Type B pancreatic cell (in vitro differentiated cells): Measurements from ENCODE around the gene ASCL1. TPM values are rescaled to one million over a fixed set of nuclear protein-coding genes. Genes with fewer than 3 reads are reported as not detected.

Source experiments
- DNase-seq: peaks from one replicate; pipeline ENCODE4 v3.0.0; 2021; ENCODE audit warnings: mixed read lengths; ENCODE audit not compliant: unreplicated experiment; ENCODE audit errors: extremely low spot score
- H3K27ac Mint-ChIP-seq: 2 replicates; pipeline ENCODE4 v1.8.0; 2021; ENCODE audit warnings: mild to moderate bottlenecking, mixed read lengths
- H3K27me3 Mint-ChIP-seq: 2 replicates; pipeline ENCODE4 v1.8.0; 2021; ENCODE audit warnings: mixed read lengths
- H3K36me3 Mint-ChIP-seq: 2 replicates; pipeline ENCODE4 v1.8.0; 2021; ENCODE audit warnings: mixed read lengths
- H3K4me1 Mint-ChIP-seq: one replicate; pipeline ENCODE4 v1.8.0; 2021; ENCODE audit warnings: mixed read lengths; ENCODE audit not compliant: unreplicated experiment
- H3K4me3 Mint-ChIP-seq: 2 replicates; pipeline ENCODE4 v1.8.0; 2021; ENCODE audit warnings: mild to moderate bottlenecking, mixed read lengths
- H3K9me3 Mint-ChIP-seq: 2 replicates; pipeline ENCODE4 v1.8.0; 2021; ENCODE audit warnings: mixed read lengths
- CTCF ChIP-seq: fragments of 200-600 bp; sonication (generic); conservative IDR thresholded peaks from 2 replicates; pipeline ENCODE4 v1.5.0; 2021; ENCODE audit warnings: antibody characterized with exemption, mild to moderate bottlenecking
- total RNA-seq: library from RNA; stranded (reverse); gene quantifications from 2 replicates; pipeline ENCODE4 v1.2.1, GENCODE V29; 2021; ENCODE audit warnings: low replicate concordance

Gene ASCL1
- total RNA-seq, 1 donor from 2014 or later: 7.5 TPM

DNA sequence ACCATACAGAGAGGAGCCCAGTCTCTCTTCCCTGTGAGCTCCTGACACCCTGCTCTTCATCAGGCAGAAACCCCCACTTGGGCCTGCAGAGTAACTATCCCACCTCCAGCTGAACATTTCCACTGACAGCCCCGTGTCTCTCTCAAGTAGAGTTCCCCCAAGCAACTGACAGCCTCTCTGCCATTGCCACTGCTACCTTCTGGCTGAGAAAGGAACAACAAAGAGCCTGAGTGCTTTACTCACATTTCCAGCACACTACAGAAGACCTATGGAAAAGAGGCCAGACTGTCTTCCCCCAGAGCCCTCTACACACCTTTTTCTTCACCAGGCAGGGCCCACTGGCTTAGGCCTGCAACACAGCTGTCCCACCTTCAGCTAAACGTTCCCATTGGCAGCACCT, 18.4 kb upstream of the ASCL1 start:
- Mint-ChIP-seq H3K9me3 (no peaks in the 10 kb centered on the region), H3K36me3 (no peaks in the 10 kb centered on the region), H3K4me3 (no peak overlapping the region), H3K4me1 (no peaks in the 10 kb centered on the region), H3K27me3 (peaks cover 39% of the 10 kb centered on the region), H3K27ac (no peak overlapping the region)
- no peak for DNase-seq
- no peak for TF ChIP-seq CTCF

DNA sequence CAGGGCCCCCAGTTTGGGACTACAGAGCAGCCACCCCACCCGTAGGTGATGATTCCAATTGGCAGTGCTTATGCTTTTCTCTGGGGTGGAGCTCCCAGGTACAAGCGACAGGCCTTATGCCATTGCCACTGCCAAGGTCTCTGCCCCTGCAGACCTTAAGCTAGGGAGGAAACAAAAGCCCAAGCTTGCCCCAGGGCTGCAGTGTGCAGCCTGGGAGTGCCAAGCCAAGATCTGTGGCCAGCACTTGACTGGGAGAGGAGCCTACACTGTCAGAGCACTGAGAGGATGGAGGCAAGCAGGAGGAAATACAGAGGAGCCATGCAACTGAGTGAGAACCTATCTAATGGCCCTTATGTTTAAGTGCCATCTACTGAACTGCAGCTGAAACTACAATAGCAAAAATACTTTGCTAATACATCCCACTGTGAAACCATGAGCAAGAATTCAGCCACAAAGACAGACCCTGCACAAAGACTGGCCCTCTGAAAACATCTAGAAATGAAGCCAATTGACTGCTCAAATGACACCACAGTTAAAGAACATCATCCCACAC, 17.7 kb upstream of the ASCL1 start:
- no peaks in the 10 kb centered on the region for H3K4me1 Mint-ChIP-seq
- peaks cover 42% of the 10 kb centered on the region for H3K27me3 Mint-ChIP-seq
- no peak overlapping the region for H3K27ac Mint-ChIP-seq
- no peak for DNase-seq
- H3K36me3 Mint-ChIP-seq: no peaks in the 10 kb centered on the region
- peak; percentile 33 for TF ChIP-seq CTCF
- H3K4me3 Mint-ChIP-seq: no peak overlapping the region
- no peaks in the 10 kb centered on the region for H3K9me3 Mint-ChIP-seq

DNA sequence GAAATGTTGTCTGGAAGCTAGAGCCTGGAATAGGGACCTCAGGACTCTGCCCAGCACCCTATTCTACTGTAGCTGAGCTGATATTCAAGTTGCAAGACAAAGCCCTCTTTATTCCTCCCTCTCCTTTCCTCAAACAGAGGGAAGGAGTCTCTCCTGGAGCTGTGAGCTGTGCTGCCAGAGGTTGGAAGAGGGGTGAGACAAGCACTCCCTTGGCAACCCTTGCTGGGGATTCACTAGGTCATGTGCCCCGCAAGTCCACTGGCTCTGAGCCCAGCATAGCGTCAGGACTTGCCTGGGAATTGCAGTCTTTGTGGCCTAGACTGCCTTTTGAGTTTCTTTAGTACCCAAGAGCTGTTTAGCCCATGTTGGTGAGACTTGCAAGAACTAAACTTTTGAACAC, 11.4 kb upstream of the ASCL1 start:
- no peak for DNase-seq
- peaks cover 11% of the 10 kb centered on the region for H3K4me1 Mint-ChIP-seq
- H3K27ac Mint-ChIP-seq: no peak overlapping the region
- TF ChIP-seq CTCF: no peak
- H3K4me3 Mint-ChIP-seq: no peak overlapping the region
- peaks cover 85% of the 10 kb centered on the region for H3K27me3 Mint-ChIP-seq
- H3K36me3 Mint-ChIP-seq: no peaks in the 10 kb centered on the region
- H3K9me3 Mint-ChIP-seq: no peaks in the 10 kb centered on the region

DNA sequence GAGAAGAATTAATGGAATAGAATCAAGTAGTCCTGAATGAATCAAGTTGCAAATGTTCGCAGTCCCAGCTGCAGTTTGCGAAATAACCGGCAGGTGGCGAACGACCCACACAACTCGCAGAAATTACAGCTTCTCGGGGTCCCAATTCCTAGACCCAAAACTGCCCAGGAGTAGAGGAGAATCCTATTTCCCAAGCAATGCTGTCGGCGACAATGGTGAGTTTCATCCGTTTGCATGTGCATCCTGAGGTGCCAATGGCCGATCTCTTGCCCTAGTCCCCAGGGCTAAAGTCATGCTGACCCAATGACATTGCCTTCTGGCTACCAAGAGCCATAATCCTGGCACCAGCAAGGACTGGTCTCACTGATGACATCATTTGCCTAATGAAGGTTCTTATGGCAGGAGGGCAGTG, 8.5 kb upstream of the ASCL1 start:
- H3K36me3 Mint-ChIP-seq: no peaks in the 10 kb centered on the region
- peak; percentile 97 for TF ChIP-seq CTCF
- H3K4me1 Mint-ChIP-seq: peaks cover 17% of the 10 kb centered on the region
- DNase-seq: no peak
- no peak overlapping the region for H3K27ac Mint-ChIP-seq
- no peak overlapping the region for H3K4me3 Mint-ChIP-seq
- H3K27me3 Mint-ChIP-seq: peaks cover 87% of the 10 kb centered on the region
- H3K9me3 Mint-ChIP-seq: no peaks in the 10 kb centered on the region

GRCh38 chr12:102950107-102950949, 7.1 kb upstream of the ASCL1 start:
- Mint-ChIP-seq H3K36me3 (no peaks in the 10 kb centered on the region), H3K27me3 (peaks cover 90% of the 10 kb centered on the region)

More at GRCh38 chr12:102950107-102950949, 7.1 kb upstream of the ASCL1 start:
- DNase-seq: no peak
- peak; percentile 69 for TF ChIP-seq CTCF
- Mint-ChIP-seq H3K27ac (peak overlapping the region; percentile 12), H3K9me3 (no peaks in the 10 kb centered on the region), H3K4me1 (peaks cover 17% of the 10 kb centered on the region), H3K4me3 (peak overlapping the region; percentile 75)
